HCT116 (cell line): ENCODE measurements around the gene PTGR3. TPM values are rescaled to one million over a fixed set of nuclear protein-coding genes. Genes with fewer than 3 reads are reported as not detected.

Experiments
- ATAC-seq: fragments of 200-7000 bp; cut with Tn5 transposase; 2 replicates; pipeline ENCODE4 v1.9.1; 2020; ENCODE audit warnings: mild to moderate bottlenecking, moderate library complexity
- BruUV-seq: library from RNA; stranded (reverse); fragments of 400-500 nt; replicated peaks from 2 replicates; lab custom pipeline; 2021; lab: Mats Ljungman, UMichigan
- CTCF ChIA-PET: fragments of 300-600 bp; sonication (Branson Sonifier 250); formaldehyde crosslinking; loops from one replicate; lab custom pipeline; 2021; ENCODE audit warnings: antibody characterized with exemption; lab: Charles Lee
- POLR2A ChIA-PET: fragments of 300-600, 350-600 bp; sonication (Branson Sonifier 250); formaldehyde crosslinking; loops from one replicate; lab custom pipeline; 2021; ENCODE audit warnings: antibody characterized with exemption; lab: Charles Lee
- RAD21 ChIA-PET, 2 experiments: fragments of 300-600 bp; sonication (Branson Sonifier 250); formaldehyde crosslinking; loops; one replicate each; lab custom pipeline; 2023; ENCODE audit warnings: low total read pairs in 2 of 2; ENCODE audit not compliant: uncharacterized antibody in 2 of 2, unreplicated experiment in 2 of 2, low non-redundant PET in 1 of 2; lab: Charles Lee
- DNase-seq: peaks from one replicate; pipeline ENCODE4 v3.0.0-alpha.2; 2010; ENCODE audit warnings: low read depth, low spot score
- H2AFZ ChIP-seq: fragments of 200-600 bp; shearing (Covaris generic), sonication (generic); 2 replicates; pipeline ENCODE4 v1.6.1; 2017; ENCODE audit warnings: low read depth, mixed run types, mixed read lengths, antibody characterized with exemption, low read length; ENCODE audit not compliant: poor library complexity, severe bottlenecking
- H3K27ac ChIP-seq: 2 replicates; pipeline ENCODE4 v1.5.1; 2012; ENCODE audit warnings: low read depth, low read length
- H3K27me3 ChIP-seq: fragments of 200-600 bp; sonication (generic); 2 replicates; pipeline ENCODE4 v1.6.1; 2016; ENCODE audit warnings: mixed run types, low read length, mixed read lengths; ENCODE audit not compliant: insufficient read depth
- H3K36me3 ChIP-seq, 2 experiments: fragments of 200-500 bp in 1 of 2; fragments of 200-600 bp in 1 of 2; sonication (Bioruptor generic) in 1 of 2; sonication (generic) in 1 of 2; 2 replicates each; pipeline versions ENCODE4 v1.5.1 to v1.6.1; 2014 to 2016; ENCODE audit warnings: low read length in 2 of 2, inconsistent platforms in 1 of 2, mixed read lengths in 1 of 2, mixed run types in 1 of 2; ENCODE audit not compliant: insufficient read depth in 2 of 2, control insufficient read depth in 1 of 2
- H3K4me1 ChIP-seq, 2 experiments: fragments of 200-600 bp in 1 of 2; sonication (generic) in 1 of 2; 2 replicates each; pipeline versions ENCODE4 v1.5.1 to v1.6.1; 2012 to 2017; ENCODE audit warnings: low read length in 2 of 2, inconsistent platforms in 1 of 2, mild to moderate bottlenecking in 1 of 2, mixed read lengths in 1 of 2, mixed run types in 1 of 2, moderate library complexity in 1 of 2; ENCODE audit not compliant: insufficient read depth in 2 of 2, control insufficient read depth in 1 of 2
- H3K4me2 ChIP-seq: fragments of 200-600 bp; sonication (generic); 2 replicates; pipeline ENCODE4 v1.6.1; 2017; ENCODE audit warnings: mixed run types, low read length, mixed read lengths
- H3K4me3 ChIP-seq, 2 experiments: fragments of 200-600 bp in 1 of 2; sonication (generic) in 1 of 2; replicated peaks in 1 of 2; 2 replicates each; pipeline ENCODE4 v1.5.1; 2011 to 2016; ENCODE audit warnings: low read length in 2 of 2, control low read depth in 1 of 2, low read depth in 1 of 2, mild to moderate bottlenecking in 1 of 2, mixed read lengths in 1 of 2, mixed run types in 1 of 2
- H3K79me2 ChIP-seq: fragments of 200-600 bp; sonication (generic); 2 replicates; pipeline ENCODE4 v1.6.1; 2017; ENCODE audit warnings: mild to moderate bottlenecking, mixed run types, low read length, moderate library complexity, mixed read lengths; ENCODE audit not compliant: insufficient read depth
- H3K9ac ChIP-seq: fragments of 200-600 bp; sonication (generic); 2 replicates; pipeline ENCODE4 v1.6.1; 2016; ENCODE audit warnings: low read length, mixed read lengths
- H3K9me2 ChIP-seq: fragments of 200-600 bp; sonication (generic), shearing (Covaris generic); 2 replicates; pipeline ENCODE4 v1.6.1; 2017; ENCODE audit warnings: mixed run types, mild to moderate bottlenecking, moderate library complexity; ENCODE audit not compliant: insufficient read depth
- H3K9me3 ChIP-seq, 2 experiments: fragments of 200-500 bp in 1 of 2; fragments of 200-600 bp in 1 of 2; sonication (Bioruptor generic) in 1 of 2; sonication (generic) in 1 of 2; 2 replicates each; pipeline ENCODE4 v1.6.1; 2014 to 2017; ENCODE audit warnings: low read length in 2 of 2, mixed read lengths in 2 of 2, inconsistent platforms in 1 of 2, low read depth in 1 of 2, mild to moderate bottlenecking in 1 of 2, mixed run types in 1 of 2, moderate library complexity in 1 of 2; ENCODE audit not compliant: control insufficient read depth in 1 of 2, insufficient read depth in 1 of 2
- H4K20me1 ChIP-seq: fragments of 200-600 bp; sonication (generic), shearing (Covaris generic); 2 replicates; pipeline ENCODE4 v1.6.1; 2017; ENCODE audit warnings: mixed run types, mild to moderate bottlenecking, moderate library complexity; ENCODE audit not compliant: insufficient read depth
- CBX3 ChIP-seq: IDR thresholded peaks from 2 replicates; pipeline ENCODE4 v1.6.1; 2012; ENCODE audit warnings: low read depth
- CEBPB ChIP-seq: IDR thresholded peaks from 2 replicates; pipeline ENCODE4 v1.6.1; 2012; ENCODE audit warnings: low read depth
- EGR1 ChIP-seq: IDR thresholded peaks from 2 replicates; pipeline ENCODE4 v1.6.1; 2012; ENCODE audit warnings: low read depth
- ELF1 ChIP-seq: IDR thresholded peaks from 2 replicates; pipeline ENCODE4 v1.6.1; 2012; ENCODE audit warnings: low read depth, borderline replicate concordance
- EZH2 ChIP-seq: fragments of 200-600 bp; sonication (generic); IDR thresholded peaks from 2 replicates; pipeline ENCODE4 v1.6.1; 2017; ENCODE audit warnings: antibody characterized with exemption, mixed run types
- EZH2phosphoT487 ChIP-seq: fragments of 200-600 bp; IDR thresholded peaks from 2 replicates; pipeline ENCODE4 v1.6.1; 2018; ENCODE audit warnings: antibody characterized with exemption, borderline replicate concordance
- FOSL1 ChIP-seq: IDR thresholded peaks from 2 replicates; pipeline ENCODE4 v1.6.1; 2012; ENCODE audit warnings: low read depth
- JUND ChIP-seq: IDR thresholded peaks from 2 replicates; pipeline ENCODE4 v1.6.1; 2012
- MAX ChIP-seq: IDR thresholded peaks from 2 replicates; pipeline ENCODE4 v1.6.1; 2012
- POLR2A ChIP-seq: IDR thresholded peaks from 2 replicates; pipeline ENCODE4 v1.7.0; 2011; ENCODE audit warnings: borderline replicate concordance; ENCODE audit not compliant: insufficient read depth, insufficient read length; ENCODE audit errors: extremely low read depth
- RAD21 ChIP-seq: IDR thresholded peaks from 2 replicates; pipeline ENCODE4 v1.6.1; 2012; ENCODE audit warnings: low read depth, mild to moderate bottlenecking
- SIN3A ChIP-seq: IDR thresholded peaks from 2 replicates; pipeline ENCODE4 v1.6.1; 2012; ENCODE audit warnings: low read depth
- SP1 ChIP-seq: IDR thresholded peaks from 2 replicates; pipeline ENCODE4 v1.6.1; 2012; ENCODE audit warnings: low read depth
- SRF ChIP-seq: IDR thresholded peaks from 2 replicates; pipeline ENCODE4 v1.6.1; 2012; ENCODE audit warnings: low read depth
- TCF7L2 ChIP-seq: IDR thresholded peaks from 2 replicates; pipeline ENCODE4 v1.7.0; 2011; ENCODE audit warnings: borderline replicate concordance, inconsistent platforms; ENCODE audit not compliant: insufficient read depth, insufficient read length; ENCODE audit errors: extremely low read depth
- ZFX ChIP-seq: fragments of 450-650 bp; IDR thresholded peaks from 2 replicates; pipeline ENCODE4 v1.6.1; 2017
- ZNF274 ChIP-seq: fragments of 200-500 bp; sonication (Bioruptor generic); IDR thresholded peaks from 2 replicates; pipeline ENCODE4 v1.6.1; 2014; ENCODE audit warnings: mild to moderate bottlenecking, low read depth, low read length, inconsistent platforms
- intact Hi-C: fragments of 100-400 bp; cut with micrococcal nuclease; formaldehyde crosslinking; loops from 2 replicates; pipeline ENCODE4 v1.10.0; 2022
- total RNA-seq: library from RNA; stranded (reverse); gene quantifications from one replicate; pipeline ENCODE4 v1.2.1, GENCODE V29; 2021; ENCODE audit not compliant: unreplicated experiment
- TF ChIP-seq, protein P1 (sequence below), 3 experiments: fragments of 200-600 bp in 1 of 3; sonication (generic) in 1 of 3; IDR thresholded peaks in 2 of 3; conservative IDR thresholded peaks in 1 of 3; 2 replicates each; pipeline ENCODE4 v1.5.1; 2012 to 2017; ENCODE audit warnings: low read depth in 2 of 3, low read length in 2 of 3, antibody characterized with exemption in 1 of 3, borderline replicate concordance in 1 of 3, control low read depth in 1 of 3, mild to moderate bottlenecking in 1 of 3, mixed read lengths in 1 of 3, mixed run types in 1 of 3, moderate library complexity in 1 of 3; ENCODE audit not compliant: insufficient read depth in 1 of 3
- TF ChIP-seq, protein P2 (sequence below): IDR thresholded peaks from 2 replicates; pipeline ENCODE4 v1.6.1; 2012; ENCODE audit warnings: low read depth

The PTGR3 gene
- total RNA-seq, 1 experiment from 2014 or later: 25.3 TPM

- TF ChIP-seq, protein P1, sequence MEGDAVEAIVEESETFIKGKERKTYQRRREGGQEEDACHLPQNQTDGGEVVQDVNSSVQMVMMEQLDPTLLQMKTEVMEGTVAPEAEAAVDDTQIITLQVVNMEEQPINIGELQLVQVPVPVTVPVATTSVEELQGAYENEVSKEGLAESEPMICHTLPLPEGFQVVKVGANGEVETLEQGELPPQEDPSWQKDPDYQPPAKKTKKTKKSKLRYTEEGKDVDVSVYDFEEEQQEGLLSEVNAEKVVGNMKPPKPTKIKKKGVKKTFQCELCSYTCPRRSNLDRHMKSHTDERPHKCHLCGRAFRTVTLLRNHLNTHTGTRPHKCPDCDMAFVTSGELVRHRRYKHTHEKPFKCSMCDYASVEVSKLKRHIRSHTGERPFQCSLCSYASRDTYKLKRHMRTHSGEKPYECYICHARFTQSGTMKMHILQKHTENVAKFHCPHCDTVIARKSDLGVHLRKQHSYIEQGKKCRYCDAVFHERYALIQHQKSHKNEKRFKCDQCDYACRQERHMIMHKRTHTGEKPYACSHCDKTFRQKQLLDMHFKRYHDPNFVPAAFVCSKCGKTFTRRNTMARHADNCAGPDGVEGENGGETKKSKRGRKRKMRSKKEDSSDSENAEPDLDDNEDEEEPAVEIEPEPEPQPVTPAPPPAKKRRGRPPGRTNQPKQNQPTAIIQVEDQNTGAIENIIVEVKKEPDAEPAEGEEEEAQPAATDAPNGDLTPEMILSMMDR (IDR thresholded peaks at IDR 0.05 in 2 of 3, conservative IDR thresholded peaks at IDR 0.05 in 1 of 3; ENCODE audit: borderline replicate concordance in 1 of 3, insufficient read depth in 1 of 3, low read depth in 2 of 3, low read length in 2 of 3): no peak
These were observed 30.6 kb downstream of the PTGR3 start (continued) for GRCh38 chr18:75178376-75178775.

GRCh38 chr18:75176849-75177248 is 32.1 kb downstream of the PTGR3 start:
- ChIA-PET CTCF (no interaction called here), POLR2A (interaction anchor here (0.6 kb wide), 1 partner anchor 32 kb away, joined by 5 read pairs; the partner anchor contains the start of gene PTGR3), RAD21 (no interaction called here)
- H3K4me2 ChIP-seq: no peak overlapping the region
- no peaks in the 10 kb centered on the region for H3K79me2 ChIP-seq
- no peaks in the 10 kb centered on the region for H3K27me3 ChIP-seq
- intact Hi-C loops: no loop called here
- DNase-seq (no peak), ATAC-seq (no peak)
- no peaks in the 10 kb centered on the region for H4K20me1 ChIP-seq
- no peaks in the 10 kb centered on the region; a peak in 1 of 4 replicates for H3K4me1 ChIP-seq
- H2AFZ ChIP-seq: no peak overlapping the region
- H3K9me3 ChIP-seq: no peaks in the 10 kb centered on the region
- no peaks in the 10 kb centered on the region for H3K36me3 ChIP-seq
- H3K9me2 ChIP-seq: no peaks in the 10 kb centered on the region
- no peak for TF ChIP-seq POLR2A
- TF ChIP-seq ZNF274: no peak
- TF ChIP-seq ELF1: no peak
- TF ChIP-seq SP1: no peak
- no peak for TF ChIP-seq TCF7L2
- no peak for TF ChIP-seq MAX
- TF ChIP-seq SRF: no peak
- TF ChIP-seq FOSL1: no peak
- TF ChIP-seq, protein P1 (IDR thresholded peaks at IDR 0.05 in 2 of 3, conservative IDR thresholded peaks at IDR 0.05 in 1 of 3; ENCODE audit: borderline replicate concordance in 1 of 3, insufficient read depth in 1 of 3, low read depth in 2 of 3, low read length in 2 of 3): no peak
- TF ChIP-seq, protein P2, sequence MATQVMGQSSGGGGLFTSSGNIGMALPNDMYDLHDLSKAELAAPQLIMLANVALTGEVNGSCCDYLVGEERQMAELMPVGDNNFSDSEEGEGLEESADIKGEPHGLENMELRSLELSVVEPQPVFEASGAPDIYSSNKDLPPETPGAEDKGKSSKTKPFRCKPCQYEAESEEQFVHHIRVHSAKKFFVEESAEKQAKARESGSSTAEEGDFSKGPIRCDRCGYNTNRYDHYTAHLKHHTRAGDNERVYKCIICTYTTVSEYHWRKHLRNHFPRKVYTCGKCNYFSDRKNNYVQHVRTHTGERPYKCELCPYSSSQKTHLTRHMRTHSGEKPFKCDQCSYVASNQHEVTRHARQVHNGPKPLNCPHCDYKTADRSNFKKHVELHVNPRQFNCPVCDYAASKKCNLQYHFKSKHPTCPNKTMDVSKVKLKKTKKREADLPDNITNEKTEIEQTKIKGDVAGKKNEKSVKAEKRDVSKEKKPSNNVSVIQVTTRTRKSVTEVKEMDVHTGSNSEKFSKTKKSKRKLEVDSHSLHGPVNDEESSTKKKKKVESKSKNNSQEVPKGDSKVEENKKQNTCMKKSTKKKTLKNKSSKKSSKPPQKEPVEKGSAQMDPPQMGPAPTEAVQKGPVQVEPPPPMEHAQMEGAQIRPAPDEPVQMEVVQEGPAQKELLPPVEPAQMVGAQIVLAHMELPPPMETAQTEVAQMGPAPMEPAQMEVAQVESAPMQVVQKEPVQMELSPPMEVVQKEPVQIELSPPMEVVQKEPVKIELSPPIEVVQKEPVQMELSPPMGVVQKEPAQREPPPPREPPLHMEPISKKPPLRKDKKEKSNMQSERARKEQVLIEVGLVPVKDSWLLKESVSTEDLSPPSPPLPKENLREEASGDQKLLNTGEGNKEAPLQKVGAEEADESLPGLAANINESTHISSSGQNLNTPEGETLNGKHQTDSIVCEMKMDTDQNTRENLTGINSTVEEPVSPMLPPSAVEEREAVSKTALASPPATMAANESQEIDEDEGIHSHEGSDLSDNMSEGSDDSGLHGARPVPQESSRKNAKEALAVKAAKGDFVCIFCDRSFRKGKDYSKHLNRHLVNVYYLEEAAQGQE: no peak
- TF ChIP-seq EGR1: no peak
- TF ChIP-seq SIN3A: no peak
- TF ChIP-seq EZH2: no peak
- TF ChIP-seq CEBPB: no peak
- no peak for TF ChIP-seq RAD21
- TF ChIP-seq ZFX: no peak
- no peak for TF ChIP-seq CBX3
- TF ChIP-seq JUND: no peak
- no peak for TF ChIP-seq EZH2phosphoT487
- H3K9ac ChIP-seq: no peak overlapping the region
- no peak overlapping the region for H3K27ac ChIP-seq
- no peak overlapping the region for H3K4me3 ChIP-seq
- no TSS peak for BruUV-seq
